ENCODE measurements around the gene AFF3.

Gene AFF3

DNA sequence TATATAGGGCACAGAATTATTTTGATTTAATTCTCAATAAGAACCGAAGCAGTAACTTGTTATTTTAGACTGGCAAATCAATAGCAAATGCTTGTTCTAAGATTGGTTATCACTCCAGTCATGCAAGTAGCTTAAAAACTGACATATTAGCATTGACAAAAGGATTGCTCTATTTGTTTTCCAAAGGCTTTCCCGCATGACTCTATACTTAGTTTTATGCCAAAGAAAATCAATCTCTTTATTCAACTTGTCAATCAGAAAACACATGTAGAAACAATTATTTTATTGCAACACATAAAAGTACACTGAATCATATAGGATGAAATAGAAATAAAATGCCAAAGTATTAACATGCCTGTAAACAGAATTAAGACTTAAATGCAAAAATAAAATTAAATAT lies 108.4 kb downstream of the AFF3 start:
- H3K4me1 Mint-ChIP-seq, result peaks cover 3% of the 10 kb centered on the region

DNA sequence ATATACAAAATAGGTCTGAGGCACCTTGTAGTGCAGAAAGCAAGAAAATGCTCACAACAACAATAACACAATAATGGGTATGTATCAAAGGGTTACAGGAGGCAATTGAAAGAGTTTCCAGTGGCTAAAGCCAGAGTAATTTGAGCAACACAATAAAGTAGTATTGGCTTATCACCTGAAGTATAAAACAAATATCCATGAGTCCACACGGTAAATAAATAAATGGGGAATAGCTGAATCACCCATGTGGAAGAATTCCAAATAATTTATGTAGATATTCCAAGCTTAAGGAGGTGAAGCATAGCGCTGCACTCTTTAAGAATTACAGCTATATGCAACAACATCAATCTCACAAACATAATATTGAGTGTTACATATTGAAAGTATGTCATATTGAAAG lies 110.8 kb downstream of the AFF3 start:
- no peaks in the 10 kb centered on the region for H3K27me3 Mint-ChIP-seq
- H3K9me3 Mint-ChIP-seq, result no peaks in the 10 kb centered on the region
- no peak overlapping the region for H3K4me3 Mint-ChIP-seq
- peaks cover 3% of the 10 kb centered on the region for H3K4me1 Mint-ChIP-seq
- H3K27ac Mint-ChIP-seq, result no peak overlapping the region
- H3K36me3 Mint-ChIP-seq, result peaks cover 3% of the 10 kb centered on the region

More for the DNA sequence above, 108.4 kb downstream of the AFF3 start:
- Mint-ChIP-seq H3K4me3 (no peak overlapping the region), H3K27me3 (no peaks in the 10 kb centered on the region), H3K9me3 (no peaks in the 10 kb centered on the region), H3K36me3 (peaks cover 4% of the 10 kb centered on the region), H3K27ac (no peak overlapping the region)

DNA sequence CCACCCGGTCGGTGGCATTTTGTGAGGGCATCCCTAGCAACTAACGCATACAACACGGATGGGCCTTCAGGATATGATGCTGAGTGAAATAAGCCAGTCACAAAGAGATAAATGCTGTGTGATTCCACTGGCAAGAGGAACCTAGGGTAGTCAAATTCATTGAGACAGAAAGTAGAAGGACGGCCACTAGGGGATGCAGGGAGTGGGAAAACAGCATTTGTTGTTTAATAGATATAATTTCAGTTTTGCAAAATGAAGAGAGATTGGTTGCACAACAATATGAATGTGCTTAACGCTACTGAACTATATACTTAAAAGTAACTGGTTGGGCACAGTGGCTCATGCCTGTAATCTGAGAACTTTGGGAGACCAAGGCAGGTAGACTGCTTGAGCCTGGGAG lies 112.9 kb downstream of the AFF3 start:
- no peaks in the 10 kb centered on the region for H3K27me3 Mint-ChIP-seq
- H3K9me3 Mint-ChIP-seq, result no peaks in the 10 kb centered on the region
- H3K4me1 Mint-ChIP-seq, result no peaks in the 10 kb centered on the region
- H3K27ac Mint-ChIP-seq, result no peak overlapping the region
- peaks cover 4% of the 10 kb centered on the region for H3K36me3 Mint-ChIP-seq
- H3K4me3 Mint-ChIP-seq, result no peak overlapping the region

DNA sequence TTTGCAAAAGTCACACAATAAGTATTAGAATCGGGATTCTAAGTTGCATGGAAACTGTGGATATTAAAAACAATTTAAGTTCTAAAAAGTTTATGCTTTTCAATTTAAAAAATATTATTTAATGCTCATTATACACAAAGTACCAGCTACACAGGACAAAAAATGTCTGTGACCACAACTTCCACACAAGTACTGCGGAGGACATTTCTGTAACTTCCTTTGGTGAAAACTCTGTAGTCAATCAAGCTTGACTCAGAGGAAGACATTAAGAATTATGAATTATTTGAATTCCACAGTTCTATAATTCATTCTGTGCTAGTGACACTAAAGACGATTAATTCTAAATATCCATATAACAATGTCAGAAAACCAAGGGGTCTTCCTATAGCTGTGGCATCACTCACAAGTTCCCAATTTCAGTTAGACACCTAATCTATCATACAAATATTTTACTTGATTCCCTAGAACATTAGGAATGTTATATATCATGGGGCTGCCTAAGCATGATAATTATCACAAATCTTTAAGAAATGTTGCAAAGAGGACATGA lies 120.5 kb downstream of the AFF3 start:
- Mint-ChIP-seq H3K4me3 (no peak overlapping the region), H3K4me1 (no peaks in the 10 kb centered on the region), H3K27ac (no peak overlapping the region), H3K27me3 (no peaks in the 10 kb centered on the region), H3K9me3 (no peaks in the 10 kb centered on the region), H3K36me3 (peaks cover 7% of the 10 kb centered on the region)

DNA sequence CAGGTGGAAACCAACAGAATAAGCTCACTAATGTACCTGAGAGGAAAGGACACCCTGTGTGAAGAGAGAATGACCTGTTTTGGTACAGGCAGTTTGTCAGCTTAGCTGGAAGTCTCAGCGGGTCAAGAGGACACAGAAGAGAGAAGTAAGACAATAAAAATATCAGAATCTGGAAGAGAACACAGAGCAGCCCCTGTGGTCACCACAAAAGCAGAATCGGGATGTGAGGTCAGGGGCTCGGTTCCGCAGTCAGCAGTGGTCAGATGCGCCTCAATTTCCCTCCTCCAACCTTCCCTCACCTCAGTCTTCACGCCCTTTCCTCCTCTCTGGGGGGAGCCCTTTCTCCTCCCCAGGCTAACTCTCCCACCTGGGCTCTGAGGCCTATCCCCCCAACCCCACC lies 122.9 kb downstream of the AFF3 start:
- Mint-ChIP-seq H3K36me3 (peaks cover 4% of the 10 kb centered on the region), H3K4me3 (no peak overlapping the region), H3K9me3 (no peaks in the 10 kb centered on the region), H3K27ac (no peak overlapping the region), H3K4me1 (no peaks in the 10 kb centered on the region), H3K27me3 (no peaks in the 10 kb centered on the region)

DNA sequence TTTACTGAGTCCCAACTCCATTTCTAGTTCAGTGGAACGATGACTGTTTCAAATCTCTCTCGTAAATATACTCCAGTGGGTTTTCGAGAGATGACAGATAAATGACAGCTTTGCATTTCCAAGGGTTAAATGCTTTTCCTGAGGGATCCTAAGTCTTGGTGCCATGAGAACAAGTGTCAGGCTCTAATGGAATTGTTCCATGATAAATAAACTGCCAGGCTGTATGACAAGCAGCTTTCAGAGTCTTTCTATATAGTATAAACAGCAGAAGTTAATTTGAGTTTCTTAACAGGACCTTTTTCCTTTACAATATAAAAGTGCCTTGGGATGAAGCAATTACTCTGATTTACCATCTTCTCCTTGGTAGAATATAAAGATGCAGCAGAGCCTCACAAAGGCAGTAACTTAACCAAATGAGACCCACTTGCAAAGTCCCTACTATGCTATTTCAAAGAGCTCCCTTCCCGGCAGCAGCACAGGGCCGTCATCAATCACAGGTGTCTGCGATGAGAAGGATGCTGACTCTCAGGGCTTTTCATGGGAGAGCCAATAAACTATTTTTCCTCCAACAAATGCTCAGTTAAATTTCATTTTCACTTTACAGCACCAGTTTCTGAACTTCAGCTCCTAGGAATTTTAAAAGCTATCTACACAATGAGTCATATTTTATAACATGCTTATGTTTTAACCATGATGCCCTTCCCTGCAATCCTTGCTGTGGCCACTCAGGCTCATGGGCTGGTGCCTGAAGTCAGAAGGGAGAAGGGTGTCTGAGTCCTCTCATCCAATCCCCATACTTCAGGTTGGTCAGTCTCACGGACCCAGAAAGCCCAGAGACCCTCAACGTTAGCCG lies 123.8 kb downstream of the AFF3 start:
- peaks cover 4% of the 10 kb centered on the region for H3K36me3 Mint-ChIP-seq
- H3K4me1 Mint-ChIP-seq, result no peaks in the 10 kb centered on the region
- no peak overlapping the region for H3K4me3 Mint-ChIP-seq
- no peak overlapping the region for H3K27ac Mint-ChIP-seq
- no peaks in the 10 kb centered on the region for H3K27me3 Mint-ChIP-seq
- H3K9me3 Mint-ChIP-seq, result no peaks in the 10 kb centered on the region

DNA sequence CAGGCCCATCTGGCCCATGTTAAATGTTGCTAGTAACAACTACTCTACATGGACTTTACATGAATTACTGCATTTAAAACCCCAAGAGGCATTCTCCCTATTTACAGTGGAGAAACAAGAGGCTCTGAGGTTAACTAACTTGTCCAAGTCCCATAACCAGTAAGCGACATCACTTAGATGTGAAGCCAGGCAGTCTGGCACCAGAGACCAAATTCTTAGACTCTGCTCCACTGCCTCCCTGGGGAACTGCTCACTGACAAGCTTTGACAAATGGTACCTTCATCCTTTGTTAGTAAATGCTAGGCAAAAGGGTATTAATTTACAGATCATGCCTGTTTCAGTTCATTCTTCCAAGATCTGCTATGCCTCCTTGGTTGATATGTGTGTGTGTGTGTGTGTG lies 124.8 kb downstream of the AFF3 start:
- H3K27me3 Mint-ChIP-seq, result no peaks in the 10 kb centered on the region
- H3K36me3 Mint-ChIP-seq, result peaks cover 4% of the 10 kb centered on the region
- H3K27ac Mint-ChIP-seq, result no peak overlapping the region
- no peaks in the 10 kb centered on the region for H3K4me1 Mint-ChIP-seq
- no peaks in the 10 kb centered on the region for H3K9me3 Mint-ChIP-seq
- no peak overlapping the region for H3K4me3 Mint-ChIP-seq

DNA sequence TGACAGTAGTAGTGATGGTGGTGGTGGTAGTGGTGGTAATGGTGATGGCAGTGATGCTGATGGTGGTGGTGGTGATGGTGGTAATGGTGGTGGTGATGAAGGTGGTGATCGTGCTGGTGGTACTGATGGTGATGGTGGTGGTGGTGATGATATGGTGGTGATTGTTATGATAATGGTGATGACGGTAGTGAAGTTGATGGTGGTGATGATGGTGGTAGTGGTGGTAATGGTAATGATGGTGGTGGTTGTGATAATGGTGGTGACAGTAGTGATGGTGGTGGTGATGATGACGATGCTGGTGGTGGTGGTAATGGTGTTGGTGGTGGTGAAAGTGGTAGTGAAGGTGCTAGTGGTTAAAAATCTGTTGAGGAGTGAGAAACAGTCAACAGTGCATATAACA lies 125.6 kb downstream of the AFF3 start:
- Mint-ChIP-seq H3K27me3 (no peaks in the 10 kb centered on the region), H3K27ac (no peak overlapping the region), H3K4me1 (no peaks in the 10 kb centered on the region), H3K4me3 (no peak overlapping the region), H3K9me3 (no peaks in the 10 kb centered on the region), H3K36me3 (peaks cover 2% of the 10 kb centered on the region)

DNA sequence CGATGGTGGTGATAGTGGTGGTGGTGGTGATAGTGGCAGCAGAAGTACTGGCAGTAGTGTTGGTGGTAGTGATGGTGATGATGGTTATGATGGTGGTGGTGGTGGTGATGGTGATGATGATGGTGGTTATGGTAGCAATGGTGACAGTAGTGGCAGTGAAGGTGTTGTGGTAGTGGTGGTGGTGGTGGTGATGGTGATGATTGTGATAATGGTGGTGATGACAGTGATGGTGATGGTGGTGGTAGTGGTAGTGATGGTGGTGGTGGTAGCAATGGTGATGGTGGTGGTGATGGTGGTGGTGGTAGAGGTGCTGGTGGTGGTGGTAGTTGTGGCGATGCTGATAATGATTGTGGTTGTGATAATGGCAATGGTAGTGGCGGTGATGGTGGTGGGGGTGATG lies 126.5 kb downstream of the AFF3 start:
- no peaks in the 10 kb centered on the region for H3K9me3 Mint-ChIP-seq
- H3K27ac Mint-ChIP-seq, result no peak overlapping the region
- H3K4me3 Mint-ChIP-seq, result no peak overlapping the region
- no peaks in the 10 kb centered on the region for H3K27me3 Mint-ChIP-seq
- H3K4me1 Mint-ChIP-seq, result no peaks in the 10 kb centered on the region
- peaks cover 2% of the 10 kb centered on the region for H3K36me3 Mint-ChIP-seq

DNA sequence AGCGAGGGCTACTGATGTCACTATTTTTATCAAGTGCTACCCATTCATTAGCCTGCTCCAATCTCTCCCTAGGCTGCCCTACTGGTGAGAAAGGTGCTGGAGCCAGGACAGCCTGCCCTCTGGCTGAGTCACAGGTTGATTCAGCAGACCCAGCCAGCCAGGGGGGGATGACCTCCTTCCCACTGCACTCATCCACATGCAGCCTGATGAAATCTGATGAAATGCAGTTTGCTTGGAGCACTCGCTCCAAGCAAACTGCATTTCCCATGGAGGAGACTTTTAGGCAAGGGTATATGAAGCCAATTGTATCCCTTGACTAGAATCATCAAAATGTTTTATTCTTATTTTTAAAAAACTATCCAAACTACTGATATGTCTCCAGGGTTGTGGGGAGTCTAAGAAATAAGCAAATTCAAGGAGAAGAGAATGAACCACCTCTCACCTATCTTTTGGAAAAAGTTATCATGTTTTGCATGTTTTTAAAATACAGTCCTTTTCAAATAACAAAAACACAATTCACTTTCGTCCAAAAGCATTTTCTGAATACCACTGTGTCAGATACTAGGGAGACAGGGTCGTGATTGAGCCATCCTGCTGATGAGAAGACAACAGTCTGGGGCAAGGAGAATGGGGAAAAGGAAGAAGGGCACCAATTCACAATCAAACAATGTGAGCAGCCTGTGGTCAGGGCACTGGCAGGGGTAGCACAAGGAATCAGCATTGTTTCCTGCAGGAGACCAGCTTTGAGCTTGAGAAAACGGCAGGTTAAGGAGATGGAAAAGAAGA lies 128.3 kb downstream of the AFF3 start:
- Mint-ChIP-seq H3K4me3 (no peak overlapping the region), H3K27ac (no peak overlapping the region), H3K27me3 (no peaks in the 10 kb centered on the region), H3K4me1 (no peaks in the 10 kb centered on the region), H3K9me3 (no peaks in the 10 kb centered on the region), H3K36me3 (no peaks in the 10 kb centered on the region)

DNA sequence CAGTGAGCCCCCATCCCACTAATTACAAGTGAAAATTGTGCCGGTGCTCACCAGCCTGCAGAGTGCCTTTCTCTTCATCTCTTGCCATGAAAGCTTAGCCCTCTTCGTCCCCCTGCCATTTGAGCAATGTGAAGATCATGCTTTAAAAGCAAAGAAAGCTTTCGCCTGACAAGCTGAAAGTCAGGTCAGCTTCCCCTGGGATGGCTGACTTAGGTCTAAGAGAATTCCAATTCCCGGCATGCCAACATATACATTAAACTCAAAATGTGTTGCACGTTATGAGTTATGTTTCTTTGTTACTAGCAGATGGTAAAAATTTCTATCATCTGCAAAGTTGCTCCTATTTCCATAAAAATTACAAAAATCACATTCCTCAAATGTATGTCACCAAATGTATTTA lies 129.8 kb downstream of the AFF3 start:
- H3K4me3 Mint-ChIP-seq, result no peak overlapping the region
- H3K27ac Mint-ChIP-seq, result no peak overlapping the region
- H3K27me3 Mint-ChIP-seq, result no peaks in the 10 kb centered on the region
- H3K36me3 Mint-ChIP-seq, result peaks cover 2% of the 10 kb centered on the region
- H3K9me3 Mint-ChIP-seq, result no peaks in the 10 kb centered on the region
- H3K4me1 Mint-ChIP-seq, result no peaks in the 10 kb centered on the region

DNA sequence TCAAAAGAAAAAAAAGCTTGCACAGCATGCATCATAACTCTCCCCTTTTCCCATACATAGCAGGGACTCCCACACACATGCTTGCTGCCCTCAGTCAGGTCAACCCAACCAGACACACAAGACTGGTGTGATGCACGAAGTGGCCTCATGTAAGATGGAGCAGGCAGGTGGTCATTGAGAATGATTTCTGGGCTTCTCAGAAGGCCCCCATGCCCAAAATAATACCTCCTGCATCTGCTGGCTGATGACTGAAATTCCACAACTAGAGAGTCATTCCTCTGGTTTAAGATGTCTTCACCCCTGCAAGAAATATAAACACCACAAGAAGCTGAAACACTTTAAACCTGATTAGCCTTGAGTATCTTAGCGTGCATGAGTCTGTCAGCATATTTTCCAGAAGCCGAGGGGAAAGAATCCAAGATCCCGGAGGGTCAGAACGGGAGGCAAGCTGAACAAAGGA lies 131.1 kb downstream of the AFF3 start:
- H3K27me3 Mint-ChIP-seq, result no peaks in the 10 kb centered on the region
- H3K4me1 Mint-ChIP-seq, result no peaks in the 10 kb centered on the region
- no peak overlapping the region for H3K4me3 Mint-ChIP-seq
- H3K9me3 Mint-ChIP-seq, result no peaks in the 10 kb centered on the region
- H3K36me3 Mint-ChIP-seq, result peaks cover 9% of the 10 kb centered on the region
- no peak overlapping the region for H3K27ac Mint-ChIP-seq

DNA sequence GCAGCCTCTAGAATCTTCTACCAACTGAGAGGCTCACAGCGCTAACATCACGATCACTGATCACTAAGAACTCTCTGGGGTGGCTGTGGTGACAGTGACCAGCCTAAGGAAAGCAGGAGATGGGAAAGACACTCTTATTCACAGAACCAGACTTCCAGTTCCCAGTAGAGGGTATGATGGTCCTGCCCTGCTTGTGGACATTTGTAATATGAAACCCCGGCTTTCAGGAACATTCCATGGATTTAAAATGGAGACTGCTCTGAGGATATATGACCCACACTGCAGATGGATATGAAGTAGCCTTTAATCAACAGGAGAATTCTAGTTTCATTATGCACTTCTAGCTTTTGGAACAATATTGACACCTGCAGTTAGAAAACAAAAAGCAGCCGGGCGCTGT lies 131.8 kb downstream of the AFF3 start:
- H3K9me3 Mint-ChIP-seq, result no peaks in the 10 kb centered on the region

DNA sequence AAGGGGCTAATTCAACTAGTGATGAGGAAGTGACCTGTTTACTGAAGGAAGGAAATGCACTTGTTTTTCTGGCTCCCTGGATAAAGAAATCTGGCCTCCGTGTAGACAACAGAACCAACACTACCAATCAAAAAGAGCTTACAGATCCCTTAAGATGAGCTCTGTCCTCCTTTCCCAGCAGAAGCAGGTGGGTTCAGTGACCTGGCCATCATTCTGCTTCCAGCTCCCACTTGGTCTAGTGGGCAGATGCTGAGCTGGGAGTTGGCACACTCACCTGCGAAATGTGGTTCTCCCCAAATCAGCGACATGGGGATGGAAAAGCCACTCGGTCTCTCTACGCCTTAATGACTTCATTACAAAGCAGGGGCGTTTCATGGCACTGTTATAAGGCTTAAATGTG lies 132.6 kb downstream of the AFF3 start:
- H3K36me3 Mint-ChIP-seq, result peaks cover 15% of the 10 kb centered on the region

More for the DNA sequence above, 131.8 kb downstream of the AFF3 start:
- no peaks in the 10 kb centered on the region for H3K4me1 Mint-ChIP-seq
- H3K27ac Mint-ChIP-seq, result no peak overlapping the region
- no peak overlapping the region for H3K4me3 Mint-ChIP-seq
- no peaks in the 10 kb centered on the region for H3K27me3 Mint-ChIP-seq
- H3K36me3 Mint-ChIP-seq, result peaks cover 11% of the 10 kb centered on the region

DNA sequence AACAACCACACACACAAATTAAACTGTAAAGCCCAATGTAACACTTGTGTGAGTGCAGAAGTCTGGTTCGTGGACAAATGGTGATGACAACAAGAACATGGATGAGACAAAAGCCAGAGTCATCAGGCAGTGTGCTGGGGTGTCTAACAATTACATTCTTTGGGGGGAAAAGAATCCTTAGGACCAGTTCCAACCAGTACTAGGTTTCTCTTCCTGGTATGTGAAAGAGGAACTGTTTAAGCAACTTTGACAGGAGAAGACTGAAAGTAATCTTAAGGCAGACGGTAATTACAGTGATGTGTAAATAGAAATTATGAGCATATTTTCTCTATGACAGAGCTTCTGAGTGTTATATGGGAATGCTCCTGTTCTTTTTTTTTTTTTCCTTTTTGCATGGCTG lies 133.4 kb downstream of the AFF3 start:
- Mint-ChIP-seq H3K27me3 (no peaks in the 10 kb centered on the region), H3K9me3 (no peaks in the 10 kb centered on the region), H3K4me1 (no peaks in the 10 kb centered on the region), H3K4me3 (no peak overlapping the region), H3K27ac (no peak overlapping the region), H3K36me3 (peaks cover 20% of the 10 kb centered on the region)

More for the DNA sequence above, 132.6 kb downstream of the AFF3 start:
- Mint-ChIP-seq H3K4me3 (no peak overlapping the region), H3K27ac (no peak overlapping the region), H3K9me3 (no peaks in the 10 kb centered on the region), H3K27me3 (no peaks in the 10 kb centered on the region), H3K4me1 (no peaks in the 10 kb centered on the region)

DNA sequence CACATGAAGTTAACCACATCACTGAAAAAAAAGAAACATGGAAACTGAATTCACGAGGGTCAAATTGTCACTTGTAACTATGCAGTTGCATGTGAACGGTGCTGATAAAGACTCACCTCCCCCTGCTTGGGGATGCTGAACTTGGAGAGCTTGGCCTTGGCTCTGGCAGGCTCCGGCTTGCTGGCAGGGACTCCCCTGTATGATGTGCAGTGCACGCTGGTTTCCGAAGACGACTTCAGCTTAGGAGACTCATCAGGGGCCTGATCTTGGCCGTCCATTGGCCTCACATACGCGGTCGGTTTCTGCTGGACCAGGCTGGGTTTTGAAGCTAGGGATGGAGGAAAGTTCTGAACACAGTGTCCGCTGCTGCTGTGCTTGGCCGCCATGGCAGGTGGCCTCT lies 135.9 kb downstream of the AFF3 start:
- Mint-ChIP-seq H3K4me1 (no peaks in the 10 kb centered on the region), H3K9me3 (no peaks in the 10 kb centered on the region), H3K36me3 (peaks cover 25% of the 10 kb centered on the region), H3K27me3 (no peaks in the 10 kb centered on the region), H3K4me3 (no peak overlapping the region), H3K27ac (no peak overlapping the region)

Data from activated naive CD4-positive, alpha-beta T cell treated with anti-CD3 and anti-CD28 coated beads, Interleukin-2, amount 50 U/mL, for 24 hours (primary cell).